Activated B cell treated with CpG ODN at 0.5 μM for 24 hours (primary cell): ENCODE data around the gene ORMDL2. TPM values are rescaled to one million over a fixed set of nuclear protein-coding genes. Genes with fewer than 3 reads are reported as not detected.

Experiments used
- ATAC-seq: fragments of 200-7000 bp; cut with Tn5 transposase; one replicate; pipeline ENCODE4 v1.10.0; 2021; ENCODE audit warnings: low read depth, mild to moderate bottlenecking, moderate library complexity
- CTCF ChIA-PET: fragments of 350-600 bp; sonication (Branson Sonifier 250); formaldehyde crosslinking; loops from one replicate; lab custom pipeline; 2021; ENCODE audit warnings: antibody characterized with exemption; lab: Charles Lee
- POLR2A ChIA-PET: fragments of 350-600 bp; sonication (Branson Sonifier 250); formaldehyde crosslinking; loops from one replicate; lab custom pipeline; 2021; ENCODE audit warnings: antibody characterized with exemption; lab: Charles Lee
- DNase-seq: peaks from one replicate; pipeline ENCODE4 v3.0.0; 2022
- H3K27ac Mint-ChIP-seq: one replicate; pipeline ENCODE4 v1.8.0; 2020; ENCODE audit warnings: mixed read lengths
- H3K27me3 Mint-ChIP-seq: one replicate; pipeline ENCODE4 v1.8.0; 2021; ENCODE audit warnings: mixed read lengths
- H3K36me3 Mint-ChIP-seq: one replicate; pipeline ENCODE4 v1.8.0; 2021; ENCODE audit warnings: low read depth, mixed read lengths
- H3K4me1 Mint-ChIP-seq: one replicate; pipeline ENCODE4 v1.8.0; 2021; ENCODE audit warnings: mixed read lengths
- H3K4me3 Mint-ChIP-seq: one replicate; pipeline ENCODE4 v1.8.0; 2020; ENCODE audit warnings: mild to moderate bottlenecking, mixed read lengths
- H3K9me3 Mint-ChIP-seq: one replicate; pipeline ENCODE4 v1.8.0; 2020; ENCODE audit warnings: mixed read lengths
- intact Hi-C: fragments of 100-400 bp; cut with micrococcal nuclease; formaldehyde crosslinking; loops from one replicate; pipeline ENCODE4 v1.15.1; 2024
- total RNA-seq: library from RNA; stranded (reverse); gene quantifications from 2 replicates; pipeline ENCODE4 v1.2.3, GENCODE V29; 2022
- TF ChIP-seq, protein P1 (sequence below): fragments of 200-600 bp; IDR thresholded peaks from one replicate; pipeline ENCODE4 v1.8.0; 2022; ENCODE audit warnings: antibody characterized with exemption, mild to moderate bottlenecking

The ORMDL2 gene
- total RNA-seq, 1 donor from 2014 or later: 70.9 TPM

- DNase-seq (no peak), ATAC-seq (no peak)
- Mint-ChIP-seq H3K4me3 (no peak overlapping the region), H3K27ac (peak overlapping the region; percentile 75), H3K36me3 (peaks cover 61% of the 10 kb centered on the region), H3K9me3 (no peaks in the 10 kb centered on the region), H3K27me3 (no peaks in the 10 kb centered on the region), H3K4me1 (peaks cover 34% of the 10 kb centered on the region)
- POLR2A ChIA-PET: interaction anchor here (0.5 to 1.3 kb wide), 3 partner anchors 78 to 547 kb away, joined by 3 read pairs; no protein-coding TSS in a partner anchor
- CTCF ChIA-PET: interaction anchor here (1.4 kb wide), 1 partner anchor 85 kb away, joined by 4 read pairs; no protein-coding TSS in a partner anchor
- TF ChIP-seq, protein P1, sequence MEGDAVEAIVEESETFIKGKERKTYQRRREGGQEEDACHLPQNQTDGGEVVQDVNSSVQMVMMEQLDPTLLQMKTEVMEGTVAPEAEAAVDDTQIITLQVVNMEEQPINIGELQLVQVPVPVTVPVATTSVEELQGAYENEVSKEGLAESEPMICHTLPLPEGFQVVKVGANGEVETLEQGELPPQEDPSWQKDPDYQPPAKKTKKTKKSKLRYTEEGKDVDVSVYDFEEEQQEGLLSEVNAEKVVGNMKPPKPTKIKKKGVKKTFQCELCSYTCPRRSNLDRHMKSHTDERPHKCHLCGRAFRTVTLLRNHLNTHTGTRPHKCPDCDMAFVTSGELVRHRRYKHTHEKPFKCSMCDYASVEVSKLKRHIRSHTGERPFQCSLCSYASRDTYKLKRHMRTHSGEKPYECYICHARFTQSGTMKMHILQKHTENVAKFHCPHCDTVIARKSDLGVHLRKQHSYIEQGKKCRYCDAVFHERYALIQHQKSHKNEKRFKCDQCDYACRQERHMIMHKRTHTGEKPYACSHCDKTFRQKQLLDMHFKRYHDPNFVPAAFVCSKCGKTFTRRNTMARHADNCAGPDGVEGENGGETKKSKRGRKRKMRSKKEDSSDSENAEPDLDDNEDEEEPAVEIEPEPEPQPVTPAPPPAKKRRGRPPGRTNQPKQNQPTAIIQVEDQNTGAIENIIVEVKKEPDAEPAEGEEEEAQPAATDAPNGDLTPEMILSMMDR: no peak
- intact Hi-C loops: no loop called here
Measured at GRCh38 chr12:55823419-55823818, 5.6 kb downstream of the ORMDL2 start.

GRCh38 chr12:55824726-55825125, 6.9 kb downstream of the ORMDL2 start:
- no peak overlapping the region for H3K4me3 Mint-ChIP-seq
- H3K27me3 Mint-ChIP-seq: no peaks in the 10 kb centered on the region
- peak overlapping the region; percentile 3 for H3K27ac Mint-ChIP-seq
- DNase-seq (no peak), ATAC-seq (no peak)
- TF ChIP-seq, protein P1: no peak
- intact Hi-C loops: loop anchor here (5.0 kb wide), 1 partner anchor 1698 kb away; the partner anchor contains the start of genes DDIT3 and MBD6
- H3K4me1 Mint-ChIP-seq: peaks cover 41% of the 10 kb centered on the region
- H3K9me3 Mint-ChIP-seq: no peaks in the 10 kb centered on the region
- POLR2A ChIA-PET: interaction anchor here (0.6 kb wide), 1 partner anchor 112 kb away, joined by 3 read pairs; no protein-coding TSS in a partner anchor
- CTCF ChIA-PET: no interaction called here
- peaks cover 59% of the 10 kb centered on the region for H3K36me3 Mint-ChIP-seq

GRCh38 chr12:55827806-55828205, 10.0 kb downstream of the ORMDL2 start:
- Mint-ChIP-seq H3K27ac (peak overlapping the region; percentile 91), H3K9me3 (no peaks in the 10 kb centered on the region), H3K36me3 (peaks cover 35% of the 10 kb centered on the region), H3K4me1 (peaks cover 57% of the 10 kb centered on the region), H3K4me3 (peak overlapping the region; percentile 73), H3K27me3 (no peaks in the 10 kb centered on the region)
- CTCF ChIA-PET: no interaction called here
- intact Hi-C loops: loop anchor here (2.0 to 5.0 kb wide), 2 partner anchors 277 to 1694 kb away; partner anchors contain the start of genes DDIT3, MBD6 and PA2G4
- POLR2A ChIA-PET: interaction anchor here (0.6 to 2.7 kb wide), 5 partner anchors 10 to 155 kb away, joined by 3 to 27 read pairs (median 3); partner anchors contain the start of genes BLOC1S1, ORMDL2, RAB5B and SARNP
- TF ChIP-seq, protein P1: no peak
- ATAC-seq (no peak), DNase-seq (no peak)

GRCh38 chr12:55828357-55828756, 10.5 kb downstream of the ORMDL2 start:
- no peaks in the 10 kb centered on the region for H3K27me3 Mint-ChIP-seq
- DNase-seq: no peak
- H3K36me3 Mint-ChIP-seq: peaks cover 29% of the 10 kb centered on the region
- H3K9me3 Mint-ChIP-seq: no peaks in the 10 kb centered on the region
- peak overlapping the region; percentile 91 for H3K27ac Mint-ChIP-seq
- CTCF ChIA-PET: interaction anchor here (2.2 kb wide), 1 partner anchor 90 kb away, joined by 9 read pairs; no protein-coding TSS in a partner anchor
- intact Hi-C loops: loop anchor here (2.0 to 5.0 kb wide), 2 partner anchors 276 to 1694 kb away; partner anchors contain the start of genes DDIT3, MBD6 and PA2G4
- ATAC-seq: no peak
- TF ChIP-seq, protein P1: no peak
- peak overlapping the region; percentile 97 for H3K4me3 Mint-ChIP-seq
- peaks cover 57% of the 10 kb centered on the region for H3K4me1 Mint-ChIP-seq
- POLR2A ChIA-PET: interaction anchor here (0.6 to 3.1 kb wide), 8 partner anchors 11 to 288 kb away, joined by 4 to 166 read pairs (median 10); partner anchors contain the start of genes DGKA, ORMDL2, PA2G4 and RPL41

GRCh38 chr12:55829967-55830600, 12.2 kb downstream of the ORMDL2 start:
- POLR2A ChIA-PET: interaction anchor here (0.5 to 3.1 kb wide), 36 partner anchors 10 to 1915 kb away, joined by 3 to 166 read pairs (median 4); partner anchors contain the start of genes BLOC1S1, CD63, COQ10A and DGKA
- CTCF ChIA-PET: interaction anchor here (0.9 to 2.2 kb wide), 6 partner anchors 92 to 110 kb away, joined by 3 to 9 read pairs (median 4); no protein-coding TSS in a partner anchor
- Mint-ChIP-seq H3K36me3 (peaks cover 24% of the 10 kb centered on the region), H3K4me1 (peaks cover 51% of the 10 kb centered on the region), H3K9me3 (no peaks in the 10 kb centered on the region), H3K27ac (peak overlapping the region; percentile 91), H3K4me3 (peak overlapping the region; percentile 97), H3K27me3 (no peaks in the 10 kb centered on the region)
- intact Hi-C loops: loop anchor here (1.0 to 5.0 kb wide), 8 partner anchors 13 to 1692 kb away; partner anchors contain the start of genes DDIT3, MBD6, PA2G4 and PYM1
- TF ChIP-seq, protein P1: no peak
- DNase-seq (peak; percentile 32), ATAC-seq (peak; percentile 13)
